ENCODE measurements around the gene BSND. TPM values are rescaled to one million over a fixed set of nuclear protein-coding genes. Genes with fewer than 3 reads are reported as not detected.

The BSND gene
- total RNA-seq, 4 donors from 2014 or later = not detected

DNA sequence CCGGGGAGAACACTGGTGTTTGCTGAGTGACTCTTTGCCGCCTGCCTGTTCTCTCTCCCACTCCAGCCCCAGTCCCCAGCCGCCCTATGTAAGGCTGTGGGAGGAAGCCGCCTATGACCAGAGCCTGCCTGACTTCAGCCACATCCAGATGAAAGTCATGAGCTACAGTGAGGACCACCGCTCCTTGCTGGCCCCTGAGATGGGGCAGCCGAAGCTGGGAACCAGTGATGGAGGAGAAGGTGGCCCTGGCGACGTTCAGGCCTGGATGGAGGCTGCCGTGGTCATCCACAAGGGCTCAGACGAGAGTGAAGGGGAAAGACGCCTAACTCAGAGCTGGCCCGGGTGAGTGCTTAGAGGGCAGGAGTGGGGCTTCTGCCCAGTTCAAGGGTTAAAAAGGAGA, 8.2 kb downstream of the BSND start:
- no peak overlapping the region for H3K27ac ChIP-seq
- no peak overlapping the region for H3K4me3 ChIP-seq
- 92% methylated on average over 8 of the region's 12 CpGs; no CpG with 5 or more reads in 1 of the 2 donors for WGBS, 2 donors
- no peak for DNase-seq
- TF ChIP-seq, protein P1, sequence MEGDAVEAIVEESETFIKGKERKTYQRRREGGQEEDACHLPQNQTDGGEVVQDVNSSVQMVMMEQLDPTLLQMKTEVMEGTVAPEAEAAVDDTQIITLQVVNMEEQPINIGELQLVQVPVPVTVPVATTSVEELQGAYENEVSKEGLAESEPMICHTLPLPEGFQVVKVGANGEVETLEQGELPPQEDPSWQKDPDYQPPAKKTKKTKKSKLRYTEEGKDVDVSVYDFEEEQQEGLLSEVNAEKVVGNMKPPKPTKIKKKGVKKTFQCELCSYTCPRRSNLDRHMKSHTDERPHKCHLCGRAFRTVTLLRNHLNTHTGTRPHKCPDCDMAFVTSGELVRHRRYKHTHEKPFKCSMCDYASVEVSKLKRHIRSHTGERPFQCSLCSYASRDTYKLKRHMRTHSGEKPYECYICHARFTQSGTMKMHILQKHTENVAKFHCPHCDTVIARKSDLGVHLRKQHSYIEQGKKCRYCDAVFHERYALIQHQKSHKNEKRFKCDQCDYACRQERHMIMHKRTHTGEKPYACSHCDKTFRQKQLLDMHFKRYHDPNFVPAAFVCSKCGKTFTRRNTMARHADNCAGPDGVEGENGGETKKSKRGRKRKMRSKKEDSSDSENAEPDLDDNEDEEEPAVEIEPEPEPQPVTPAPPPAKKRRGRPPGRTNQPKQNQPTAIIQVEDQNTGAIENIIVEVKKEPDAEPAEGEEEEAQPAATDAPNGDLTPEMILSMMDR (IDR thresholded peaks at IDR 0.05) = no peak
- TF ChIP-seq POLR2A (IDR thresholded peaks at IDR 0.05) = no peak
- no peaks in the 10 kb centered on the region for H3K4me1 ChIP-seq
- intact Hi-C loops (cut with DNase I) = no loop called here
- H3K27me3 ChIP-seq = peaks cover 0 to 3% (median 0%) of the 10 kb centered on the region in 4 donors
- no peaks in the 10 kb centered on the region for H3K9me3 ChIP-seq
- no peaks in the 10 kb centered on the region for H3K36me3 ChIP-seq

DNA sequence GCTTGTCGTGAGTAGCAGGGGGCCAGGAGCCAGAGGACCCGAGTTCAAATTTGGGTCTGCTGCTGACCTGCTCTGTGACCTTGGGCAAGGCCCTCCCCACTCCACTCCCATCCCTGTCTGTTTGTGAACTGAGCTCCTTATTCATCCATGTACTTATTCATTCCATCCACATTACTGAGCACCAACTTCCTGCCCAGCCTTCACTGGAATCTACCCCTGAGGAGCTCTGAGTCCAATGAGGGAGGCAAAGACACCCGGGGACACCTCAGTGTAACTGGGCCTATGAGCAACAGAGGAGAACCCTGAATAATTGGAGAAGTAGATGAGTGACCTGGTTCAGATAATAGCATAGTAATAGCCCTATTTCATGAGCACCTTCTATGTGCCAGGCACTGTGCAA, 8.9 kb downstream of the BSND start:
- TF ChIP-seq, protein P1 (IDR thresholded peaks at IDR 0.05) = no peak
- TF ChIP-seq POLR2A (IDR thresholded peaks at IDR 0.05) = no peak
- 52 to 64% methylated on average over 3 of the region's 3 CpGs for WGBS, 2 donors
- H3K27me3 ChIP-seq = peaks cover 0 to 4% (median 0%) of the 10 kb centered on the region in 4 donors
- intact Hi-C loops (cut with DNase I) = no loop called here
- no peaks in the 10 kb centered on the region for H3K36me3 ChIP-seq
- H3K9me3 ChIP-seq = no peaks in the 10 kb centered on the region
- no peak for DNase-seq
- no peak overlapping the region for H3K27ac ChIP-seq
- no peak overlapping the region for H3K4me3 ChIP-seq
- no peaks in the 10 kb centered on the region for H3K4me1 ChIP-seq

DNA sequence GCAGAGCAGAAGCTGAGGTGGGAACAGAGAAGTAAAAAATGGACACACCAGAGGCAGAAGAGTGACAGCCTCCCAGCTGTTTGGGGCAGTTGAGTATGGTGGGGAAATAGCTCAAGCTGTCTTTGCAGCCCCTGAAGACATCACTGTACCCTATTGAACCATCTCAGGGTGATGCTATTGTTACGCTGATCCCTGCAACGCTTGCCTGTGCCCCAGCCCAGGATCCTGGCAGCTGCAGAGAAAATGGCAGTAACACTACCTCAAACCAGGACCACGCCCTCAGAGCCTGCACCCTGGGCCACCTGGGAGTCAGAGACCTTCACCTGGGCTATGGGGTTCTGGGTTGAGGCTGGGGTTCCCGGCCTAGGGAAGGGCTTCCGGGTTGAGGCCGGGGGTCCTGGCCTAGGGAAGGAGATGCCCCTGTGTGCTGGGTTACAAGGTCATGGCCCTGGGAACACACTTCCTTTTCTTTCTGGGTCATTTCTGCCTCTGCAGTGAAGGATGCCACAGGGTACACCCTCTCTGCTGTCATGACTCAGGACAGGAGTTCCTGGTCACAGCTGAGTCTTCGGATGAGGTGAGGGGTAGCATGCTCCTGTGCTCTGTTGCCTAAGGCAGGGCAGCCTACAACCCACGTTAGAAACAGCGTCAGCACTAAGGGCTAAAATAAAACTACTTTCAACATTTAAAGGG, 11.6 kb downstream of the BSND start:
- H3K4me1 ChIP-seq = no peaks in the 10 kb centered on the region
- H3K27me3 ChIP-seq = peaks cover 0 to 28% (median 0%) of the 10 kb centered on the region in 4 donors
- intact Hi-C loops (cut with DNase I) = no loop called here
- no peak overlapping the region for H3K4me3 ChIP-seq
- 81 to 90% methylated on average over 2 to 5 of the region's 9 CpGs for WGBS, 2 donors
- no peaks in the 10 kb centered on the region for H3K36me3 ChIP-seq
- TF ChIP-seq, protein P1 (IDR thresholded peaks at IDR 0.05) = no peak
- no peak for TF ChIP-seq POLR2A (IDR thresholded peaks at IDR 0.05)
- no peak overlapping the region for H3K27ac ChIP-seq
- DNase-seq = no peak
- H3K9me3 ChIP-seq = no peaks in the 10 kb centered on the region

DNA sequence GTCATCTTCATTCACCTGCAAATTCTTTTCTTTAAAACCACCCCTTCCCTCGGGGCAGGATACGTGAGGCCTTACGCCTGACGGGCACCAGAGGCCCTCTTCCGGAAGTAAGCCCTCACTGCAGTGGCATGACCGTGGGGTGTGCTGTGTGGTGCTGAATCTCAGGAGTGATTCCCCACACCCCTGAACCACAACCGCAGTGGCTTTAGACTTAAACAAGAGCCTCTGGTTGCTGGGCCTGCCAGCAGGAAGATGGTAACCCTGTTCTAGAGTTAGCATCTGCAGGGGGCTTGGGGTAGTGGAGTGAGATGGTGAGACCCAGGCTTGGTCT, 12.1 kb downstream of the BSND start:
- 87 to 95% methylated on average over 6 to 7 of the region's 7 CpGs for WGBS, 2 donors
- DNase-seq = no peak
- Histone ChIP-seq H3K4me1 (no peaks in the 10 kb centered on the region), H3K4me3 (no peak overlapping the region), H3K27ac (no peak overlapping the region), H3K9me3 (no peaks in the 10 kb centered on the region), H3K27me3 (peaks cover 0 to 33% (median 0%) of the 10 kb centered on the region in 4 donors), H3K36me3 (no peaks in the 10 kb centered on the region)
- TF ChIP-seq, protein P1 (IDR thresholded peaks at IDR 0.05) = no peak
- no peak for TF ChIP-seq POLR2A (IDR thresholded peaks at IDR 0.05)
- intact Hi-C loops (cut with DNase I) = no loop called here

DNA sequence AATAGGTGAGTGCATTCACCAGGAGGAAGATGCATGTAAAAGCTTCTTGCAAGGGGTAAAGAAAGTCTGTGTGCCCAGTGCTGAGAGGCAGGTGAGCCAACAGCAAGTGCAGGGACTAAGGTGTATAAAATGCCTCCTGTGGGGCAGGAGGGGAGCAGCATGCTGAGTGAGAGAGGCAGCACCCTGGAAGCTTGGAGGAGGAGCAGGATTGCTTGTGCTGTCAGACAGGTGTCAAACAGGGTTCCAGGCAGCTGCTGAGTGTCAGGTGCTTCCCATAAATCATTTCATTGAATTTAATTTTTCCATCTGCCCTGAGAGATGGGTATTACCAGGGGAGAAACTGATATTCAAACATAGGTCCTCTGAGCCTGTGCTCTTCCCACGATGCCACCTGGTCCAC, 13.9 kb downstream of the BSND start:
- 72 to 78% methylated on average over 1 of the region's 1 CpG for WGBS, 2 donors
- H3K36me3 ChIP-seq = no peaks in the 10 kb centered on the region
- intact Hi-C loops (cut with DNase I) = no loop called here

More for the DNA sequence above, 13.9 kb downstream of the BSND start:
- H3K27ac ChIP-seq = no peak overlapping the region
- H3K9me3 ChIP-seq = no peaks in the 10 kb centered on the region
- no peaks in the 10 kb centered on the region for H3K4me1 ChIP-seq
- DNase-seq = no peak
- no peak overlapping the region for H3K4me3 ChIP-seq
- H3K27me3 ChIP-seq = peaks cover 0 to 38% (median 0%) of the 10 kb centered on the region in 4 donors
- TF ChIP-seq POLR2A (IDR thresholded peaks at IDR 0.05) = no peak
- TF ChIP-seq, protein P1 (IDR thresholded peaks at IDR 0.05) = no peak

Data from esophagus squamous epithelium (tissue), 5 donors.